PC-3 (cell line): ENCODE results near the gene TBCEL.

Experiments used
- CTCF ChIP-seq: fragments of 300-600 bp; sonication (generic); conservative IDR thresholded peaks from 2 replicates; pipeline ENCODE4 v1.5.1; 2017; ENCODE audit warnings: antibody characterized with exemption, low read depth, mild to moderate bottlenecking, low read length
- EZH2phosphoT487 ChIP-seq: fragments of 300-600 bp; sonication (generic); IDR thresholded peaks from 2 replicates; pipeline ENCODE4 v1.6.1; 2018; ENCODE audit warnings: mild to moderate bottlenecking, antibody characterized with exemption, low read length, borderline replicate concordance

- TF ChIP-seq CTCF: no peak
- TF ChIP-seq EZH2phosphoT487: no peak
Observed at GRCh38 chr11:121012091-121012490, 11.8 kb upstream of the TBCEL start.
